GM12872 (cell line): ENCODE data around the gene USP13.

ENCODE experiments used
- CTCF ChIP-seq: IDR thresholded peaks from 3 replicates; pipeline ENCODE4 v1.5.1; 2011; ENCODE audit warnings: low read depth, mild to moderate bottlenecking, low read length, moderate library complexity; ENCODE audit not compliant: insufficient read depth

Gene USP13

GRCh38 chr3:179663093-179663492 is 10.3 kb downstream of the USP13 start:
- TF ChIP-seq CTCF, result no peak

- TF ChIP-seq CTCF, result no peak
Measured at GRCh38 chr3:179666030-179666429, 13.2 kb downstream of the USP13 start.

- no peak for TF ChIP-seq CTCF
Measured at GRCh38 chr3:179666436-179667035, 13.7 kb downstream of the USP13 start.

GRCh38 chr3:179668429-179668828 is 15.6 kb downstream of the USP13 start:
- TF ChIP-seq CTCF, result no peak

GRCh38 chr3:179670311-179670710 is 17.5 kb downstream of the USP13 start:
- no peak for TF ChIP-seq CTCF

- no peak for TF ChIP-seq CTCF
Measured at GRCh38 chr3:179671309-179671708, 18.5 kb downstream of the USP13 start.

GRCh38 chr3:179671747-179672242 is 19.0 kb downstream of the USP13 start:
- no peak for TF ChIP-seq CTCF

- TF ChIP-seq CTCF, result no peak
Measured at GRCh38 chr3:179672918-179673317, 20.1 kb downstream of the USP13 start.
